HL-60/S4 treated with phorbol 12-myristate 13-acetate at 8.2 ng/mL for 4 days and 3 days (cell line): ENCODE results near the gene PRICKLE1.
"Not testable (repeated sequence)": the region's sequence is repeated elsewhere in the genome, so short reads cannot be mapped to it uniquely, and the experiment has no call there.

Source experiments
- in situ Hi-C: fragments of 300-500 bp; cut with MboI; formaldehyde crosslinking; loops from 2 replicates; pipeline ENCODE4 v1.15.0; 2022; ENCODE audit warnings: low sequenced_read_pairs

PRICKLE1 gene

DNA sequence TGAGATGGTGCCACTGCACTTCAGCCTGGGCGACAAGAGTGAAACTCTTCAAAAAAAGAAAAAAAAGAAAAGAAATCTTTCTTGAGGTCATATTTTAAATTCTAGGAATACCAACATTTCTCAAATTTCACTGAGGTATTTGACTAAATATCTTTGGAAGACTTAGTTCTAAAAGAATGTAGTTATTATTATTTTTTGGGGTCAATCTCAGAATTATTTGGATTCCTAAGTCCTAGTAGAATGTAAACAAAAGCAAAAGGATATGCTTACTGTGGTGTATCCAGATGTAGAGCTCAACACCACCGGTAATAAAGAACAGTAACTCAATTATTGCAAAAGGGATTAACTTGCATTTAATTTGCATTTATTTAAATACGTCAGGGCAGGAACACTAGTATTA lies 25.0 kb downstream of the PRICKLE1 start:
- in situ Hi-C loops = loop anchor here (25.0 kb wide), 1 partner anchor 277 kb away; no protein-coding TSS in a partner anchor

DNA sequence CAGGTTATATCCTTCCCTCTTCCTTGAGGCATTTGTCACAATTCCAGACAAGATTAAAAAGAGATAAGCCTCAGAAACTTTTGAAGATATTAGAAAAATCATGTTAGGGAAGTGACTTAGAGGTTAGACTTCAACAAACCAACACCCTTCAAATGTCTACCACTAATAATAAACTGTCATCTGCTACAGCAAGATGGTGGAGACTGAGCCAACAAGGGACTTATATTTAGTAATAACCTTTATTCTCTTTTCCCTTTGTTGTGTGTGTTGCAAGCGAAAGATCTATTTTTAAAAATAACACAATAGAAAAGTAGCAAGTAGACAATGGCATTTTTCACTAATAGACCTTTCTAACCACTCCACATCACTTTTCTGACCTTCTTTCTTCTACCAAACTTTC lies 28.6 kb downstream of the PRICKLE1 start:
- in situ Hi-C loops = loop anchor here (25.0 kb wide), 1 partner anchor 274 kb away; no protein-coding TSS in a partner anchor

DNA sequence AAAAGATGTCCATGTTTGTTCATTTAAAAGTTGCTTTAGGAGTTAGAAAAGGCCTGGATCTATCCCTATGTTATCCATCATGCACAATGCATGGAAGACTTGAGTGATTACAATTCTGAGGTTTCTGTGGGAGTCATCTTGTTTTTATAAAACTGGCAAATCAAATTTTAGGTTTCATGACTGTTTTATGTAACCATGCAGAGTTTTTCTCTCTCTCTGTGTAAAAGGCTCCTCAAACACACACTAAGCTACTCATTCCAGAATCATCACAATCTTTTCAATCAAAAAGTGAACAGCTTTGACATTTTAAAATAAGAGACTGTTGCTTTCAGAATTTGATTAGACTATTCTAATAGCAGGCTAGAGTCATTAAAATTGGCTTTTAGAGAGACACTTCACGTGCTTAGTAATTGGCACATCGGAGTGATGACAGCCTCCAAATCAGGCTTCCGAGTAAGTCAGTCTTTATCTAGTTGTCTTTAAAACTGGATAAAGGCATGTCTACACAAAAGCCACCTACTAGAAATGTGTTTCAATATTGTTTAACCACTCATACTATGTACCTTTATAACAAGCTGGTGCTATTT lies 31.9 kb downstream of the PRICKLE1 start:
- in situ Hi-C loops = loop anchor here (25.0 kb wide), 1 partner anchor 270 kb away; no protein-coding TSS in a partner anchor

DNA sequence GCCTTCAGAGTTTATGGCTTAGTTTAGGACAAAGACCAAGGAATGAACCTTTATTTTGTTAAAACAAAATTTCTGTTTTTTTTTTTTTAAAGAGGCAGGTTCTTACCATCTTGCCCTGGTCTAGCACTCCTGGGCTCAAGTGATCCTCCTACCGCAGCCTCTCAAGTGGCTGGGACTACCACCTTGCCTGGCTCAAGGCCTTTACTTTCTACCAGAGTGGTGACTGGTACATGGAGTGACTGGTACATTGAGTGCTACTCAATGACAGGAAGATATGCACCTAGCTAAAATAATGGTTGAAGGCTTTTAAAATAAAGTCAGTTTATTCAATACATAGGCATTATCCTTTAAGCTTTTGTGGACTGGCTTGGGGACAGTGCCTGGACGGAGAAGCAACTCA lies 32.6 kb downstream of the PRICKLE1 start:
- in situ Hi-C loops = loop anchor here (25.0 kb wide), 1 partner anchor 270 kb away; no protein-coding TSS in a partner anchor

DNA sequence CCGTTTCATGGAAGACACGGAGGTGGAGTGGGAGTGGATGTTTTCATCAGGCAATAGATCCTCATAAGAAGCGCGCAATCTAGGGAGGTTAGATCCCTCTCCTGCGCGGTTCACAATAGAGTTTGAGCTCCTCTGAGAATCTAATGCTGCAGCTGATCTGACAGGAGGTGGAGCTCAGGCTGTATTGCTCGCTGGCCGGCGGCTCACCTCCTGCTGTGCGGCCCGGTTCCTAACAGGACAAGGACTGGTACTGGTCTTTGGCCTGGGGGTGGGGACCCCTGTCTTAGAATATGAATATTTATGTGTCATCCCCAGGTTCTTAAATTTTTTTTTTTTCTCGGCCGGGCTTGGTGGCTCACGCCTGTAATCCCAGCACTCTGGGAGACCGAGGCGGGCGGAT lies 36.7 kb downstream of the PRICKLE1 start:
- in situ Hi-C loops = loop anchor here (25.0 kb wide), 1 partner anchor 266 kb away; no protein-coding TSS in a partner anchor

DNA sequence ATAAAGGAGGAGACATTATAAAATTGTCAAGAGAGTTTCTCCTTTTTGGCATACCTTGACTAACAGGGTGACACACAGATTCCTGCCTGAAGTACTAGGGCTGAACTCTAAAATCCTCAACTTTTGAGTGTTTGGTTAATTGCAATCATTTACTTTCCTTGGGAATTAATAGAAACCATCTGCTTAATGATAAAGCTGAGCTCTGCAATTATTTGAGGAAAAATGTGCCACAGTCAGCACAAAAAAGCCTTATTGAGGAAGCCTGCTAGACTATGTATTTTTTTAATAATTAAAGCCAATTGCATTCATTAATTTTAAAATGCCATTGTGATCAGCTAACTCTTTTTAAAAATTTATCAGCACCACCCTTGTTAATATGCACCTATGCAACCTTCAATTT lies 38.7 kb downstream of the PRICKLE1 start:
- in situ Hi-C loops = loop anchor here (25.0 kb wide), 1 partner anchor 263 kb away; no protein-coding TSS in a partner anchor

DNA sequence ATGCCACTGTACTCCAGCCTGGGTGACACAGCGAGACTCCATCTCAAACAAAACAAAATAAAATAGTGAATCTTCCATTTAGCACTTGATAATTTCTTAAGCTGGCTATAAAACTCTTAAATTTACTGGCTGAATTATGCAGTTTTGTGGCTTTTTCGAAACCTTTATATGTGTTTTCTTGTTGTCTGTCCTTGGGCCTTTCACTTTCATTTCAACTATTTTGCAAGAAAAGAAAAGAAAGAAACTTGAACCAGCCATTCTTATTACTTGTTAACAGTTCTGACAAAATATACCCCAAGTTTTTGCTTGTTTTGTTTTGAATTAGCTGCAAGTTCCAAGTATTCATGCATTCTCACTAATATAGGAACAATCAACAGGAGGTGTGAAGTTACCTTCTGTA lies 42.8 kb downstream of the PRICKLE1 start:
- in situ Hi-C loops = no loop called here

DNA sequence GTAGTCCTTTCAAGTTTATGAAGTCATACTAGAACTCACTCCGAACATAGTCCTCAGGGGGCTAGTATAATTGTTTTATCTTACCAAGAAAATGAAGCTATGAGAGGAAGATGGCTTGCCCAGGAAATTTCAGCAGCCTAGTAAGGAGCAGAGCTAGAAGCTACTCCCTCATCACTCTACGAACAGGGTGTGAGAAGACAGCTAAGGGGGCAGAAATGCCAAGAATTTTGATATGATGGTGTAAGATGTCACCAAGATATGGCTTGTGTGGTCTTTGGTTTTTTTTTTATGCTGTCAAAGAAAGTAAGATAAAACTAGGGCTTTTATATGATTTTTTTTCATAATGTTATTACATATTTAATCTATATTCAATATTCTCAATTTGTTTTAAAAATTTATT lies 47.6 kb downstream of the PRICKLE1 start:
- in situ Hi-C loops = no loop called here

DNA sequence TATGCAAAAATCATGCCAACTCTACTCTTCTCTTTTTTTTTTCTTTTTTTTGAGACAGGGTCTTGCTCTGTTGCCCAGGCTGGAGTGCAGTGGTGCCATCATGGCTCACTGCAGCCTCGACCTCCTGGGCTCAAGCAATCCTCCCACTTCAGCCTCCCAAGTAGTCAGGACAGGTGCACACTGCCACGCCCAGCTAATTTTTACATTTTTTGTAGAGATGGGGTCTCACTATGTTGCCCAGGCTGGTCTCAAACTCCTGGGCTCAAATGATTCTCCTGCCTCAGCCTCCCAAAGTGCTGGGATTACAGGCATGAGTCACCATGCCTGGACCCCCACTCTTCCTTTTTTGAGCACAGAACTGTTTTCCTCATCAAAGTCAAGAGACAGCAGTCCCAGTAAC lies 48.2 kb downstream of the PRICKLE1 start:
- in situ Hi-C loops = not testable (repeated sequence)

DNA sequence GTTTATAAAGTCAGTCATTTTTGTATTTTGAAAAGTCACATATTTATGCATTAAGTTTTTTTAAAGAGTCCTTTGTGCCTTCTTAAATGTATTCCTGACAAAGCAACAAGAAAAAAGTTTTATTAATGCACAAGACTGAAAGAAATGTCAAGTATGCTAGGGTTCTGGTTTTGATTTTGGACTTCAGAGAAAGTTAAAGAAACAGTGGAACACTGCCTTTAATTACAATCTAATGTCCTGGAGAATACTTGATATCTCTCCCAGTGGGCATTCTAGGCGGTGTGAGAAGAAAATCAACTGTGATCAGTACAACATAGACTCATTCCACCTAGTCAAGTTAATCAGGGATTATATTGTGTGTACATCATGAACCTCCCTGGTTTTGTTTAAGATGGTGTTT lies 49.9 kb downstream of the PRICKLE1 start:
- in situ Hi-C loops = no loop called here

DNA sequence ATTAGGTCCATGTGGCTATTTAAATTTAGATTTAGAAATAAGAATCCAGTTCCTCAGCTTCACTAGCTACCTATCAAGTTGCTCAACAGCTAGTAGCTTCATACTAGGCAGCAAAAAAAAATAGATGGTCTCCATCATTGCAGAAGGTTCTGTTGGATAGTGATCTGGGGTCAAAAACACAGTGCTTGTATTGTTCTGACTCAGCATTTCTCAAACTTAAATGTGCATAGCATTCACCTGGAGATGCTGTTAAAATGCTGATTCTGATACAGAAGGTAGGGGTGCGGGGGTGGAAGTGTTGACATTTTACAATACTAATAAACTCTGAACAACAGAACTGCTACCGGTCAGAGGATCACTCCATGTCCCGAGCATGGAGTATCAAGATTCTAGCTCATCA lies 51.3 kb downstream of the PRICKLE1 start:
- in situ Hi-C loops = no loop called here

DNA sequence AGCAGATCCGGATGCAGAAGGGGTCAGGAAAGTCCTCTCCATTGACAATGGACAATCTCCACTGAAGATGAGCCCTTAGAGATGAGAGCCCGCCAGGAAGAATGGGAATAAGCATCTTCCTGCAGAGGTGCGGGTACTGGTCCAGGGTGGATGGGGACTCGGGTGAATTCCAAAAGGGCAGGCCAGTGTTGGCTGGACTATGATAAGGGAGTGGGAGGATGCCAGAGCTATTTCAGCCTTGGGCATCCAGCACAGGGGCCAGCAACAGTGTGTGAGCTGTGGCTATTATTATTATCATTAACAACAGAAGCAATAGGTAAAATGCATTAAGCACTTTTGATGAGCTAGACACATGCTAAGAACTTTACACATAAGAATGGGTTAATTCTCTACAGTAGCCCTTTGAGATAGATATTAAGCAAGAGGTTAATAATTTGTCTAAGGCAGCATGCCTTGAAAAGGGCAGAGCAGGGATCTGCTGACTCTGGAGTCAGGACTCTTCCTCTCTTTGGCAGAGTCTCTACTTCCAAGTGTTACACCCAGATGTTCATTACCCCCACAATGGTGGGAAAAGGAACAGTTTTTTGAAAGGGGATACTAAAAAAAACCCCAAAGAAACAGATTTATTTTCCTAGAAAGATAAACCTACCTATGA lies 55.2 kb downstream of the PRICKLE1 start:
- in situ Hi-C loops = no loop called here

DNA sequence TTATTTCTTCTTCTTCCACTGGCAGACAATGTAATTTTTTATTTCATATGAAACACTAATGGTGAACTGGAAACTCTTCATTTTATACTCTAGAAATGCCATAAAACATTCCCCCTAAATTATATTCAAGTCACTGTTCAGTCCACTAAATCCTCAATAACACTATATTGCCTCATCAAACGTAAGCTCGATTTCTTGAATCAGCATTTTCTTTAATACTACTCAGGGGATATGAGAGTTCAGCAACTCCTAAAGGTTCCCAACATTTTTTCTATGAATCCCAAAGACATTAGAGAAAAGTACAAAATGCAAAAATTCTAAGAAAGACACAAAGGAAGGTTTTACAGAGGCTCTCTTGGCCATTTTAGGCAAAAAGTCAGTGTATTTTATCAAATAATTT lies 59.3 kb downstream of the PRICKLE1 start:
- in situ Hi-C loops = no loop called here

DNA sequence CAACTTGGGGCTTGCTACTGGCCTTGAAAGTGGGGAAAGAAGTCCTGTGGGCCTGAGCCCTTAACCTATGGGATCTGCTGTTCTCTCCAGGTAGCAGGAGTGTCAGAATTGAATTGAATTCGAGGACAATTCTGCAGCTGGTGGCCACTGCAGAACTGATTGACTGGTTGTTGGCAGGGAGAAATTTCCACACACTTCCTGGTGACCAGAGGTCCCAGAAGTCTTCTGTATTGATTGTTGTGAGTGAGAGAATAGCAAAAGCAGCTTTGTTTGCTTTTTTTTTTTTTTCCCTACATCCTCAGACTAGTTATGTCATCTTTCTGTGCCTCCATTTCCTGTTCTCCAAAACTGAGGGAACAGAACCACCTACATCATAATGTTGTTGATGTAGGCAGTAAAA lies 64.1 kb downstream of the PRICKLE1 start:
- in situ Hi-C loops = no loop called here

DNA sequence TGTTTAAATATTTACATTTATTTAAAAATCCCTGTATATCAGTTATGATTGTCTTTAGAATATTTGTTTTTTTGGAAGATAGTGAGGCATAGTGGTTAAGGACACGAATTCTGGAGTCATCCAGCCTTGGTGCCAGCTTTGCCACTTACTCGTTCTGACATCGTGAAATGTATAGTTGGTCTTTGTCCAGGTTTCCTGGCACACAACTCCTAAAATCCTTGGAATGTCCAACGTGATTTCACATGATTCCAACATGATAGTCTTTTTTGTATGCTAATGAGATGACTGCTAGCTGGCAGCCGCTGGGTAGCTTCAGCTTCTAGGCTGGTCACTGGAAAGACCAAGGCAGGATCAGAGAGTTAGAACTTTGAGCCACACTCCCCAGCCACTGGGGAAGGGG lies 64.8 kb downstream of the PRICKLE1 start:
- in situ Hi-C loops = no loop called here

DNA sequence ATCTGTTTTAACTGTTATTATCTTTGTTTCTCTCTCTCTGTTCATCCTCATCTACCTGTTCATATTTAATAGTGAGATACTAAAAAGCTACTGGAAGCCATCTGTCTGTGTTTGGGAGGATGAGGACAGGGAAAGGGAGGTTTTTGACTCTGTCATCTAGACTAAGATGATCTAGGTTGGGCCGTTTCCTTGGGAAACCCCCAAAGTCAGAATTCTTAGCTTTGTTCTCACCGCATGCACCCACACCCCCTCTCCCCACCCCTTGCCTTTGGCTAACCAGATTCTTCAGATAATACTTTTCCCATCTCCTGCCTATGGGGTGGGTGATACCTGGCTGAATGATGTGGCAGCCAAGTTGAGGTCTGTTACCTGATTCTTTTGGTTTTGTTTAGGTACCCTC lies 73.0 kb downstream of the PRICKLE1 start:
- in situ Hi-C loops = no loop called here

DNA sequence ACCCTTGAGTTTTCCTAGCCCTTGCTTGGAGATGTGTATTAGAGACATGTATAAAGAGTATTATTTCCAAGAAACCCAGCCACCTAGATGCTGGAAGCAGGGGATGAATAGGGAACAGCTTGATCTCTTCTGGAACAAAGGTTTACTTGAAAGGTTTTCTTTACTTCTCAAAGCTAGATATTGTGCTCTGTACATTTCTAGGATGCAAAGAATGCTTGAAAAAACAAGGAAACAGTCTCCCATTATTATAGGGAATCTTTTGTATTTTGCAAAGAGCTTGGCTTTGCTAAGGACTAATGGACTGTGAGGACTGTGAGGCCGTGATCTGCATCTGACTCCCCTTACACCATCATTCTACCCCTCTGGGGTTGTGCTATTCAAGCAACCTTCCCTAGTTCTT lies 77.9 kb downstream of the PRICKLE1 start:
- in situ Hi-C loops = no loop called here

DNA sequence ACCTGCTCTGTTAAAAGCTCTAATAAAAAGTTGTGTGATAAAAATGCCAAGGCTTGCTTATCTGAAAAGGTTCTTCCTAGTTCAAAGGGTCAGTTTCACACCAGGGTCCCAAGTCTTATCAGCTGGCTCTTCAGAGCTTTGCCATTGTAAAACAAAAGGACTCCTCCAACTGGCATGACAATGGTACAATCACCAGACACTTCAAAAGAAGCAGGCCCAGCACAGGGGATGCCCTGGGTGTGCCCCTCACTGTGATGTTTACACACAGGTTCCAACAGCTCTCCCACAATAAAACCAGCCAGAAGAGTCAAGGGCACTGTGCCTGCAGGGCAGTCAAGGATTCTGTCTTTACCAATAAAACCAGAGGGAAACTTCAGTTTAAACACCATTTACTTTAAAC lies 78.7 kb downstream of the PRICKLE1 start:
- in situ Hi-C loops = no loop called here

DNA sequence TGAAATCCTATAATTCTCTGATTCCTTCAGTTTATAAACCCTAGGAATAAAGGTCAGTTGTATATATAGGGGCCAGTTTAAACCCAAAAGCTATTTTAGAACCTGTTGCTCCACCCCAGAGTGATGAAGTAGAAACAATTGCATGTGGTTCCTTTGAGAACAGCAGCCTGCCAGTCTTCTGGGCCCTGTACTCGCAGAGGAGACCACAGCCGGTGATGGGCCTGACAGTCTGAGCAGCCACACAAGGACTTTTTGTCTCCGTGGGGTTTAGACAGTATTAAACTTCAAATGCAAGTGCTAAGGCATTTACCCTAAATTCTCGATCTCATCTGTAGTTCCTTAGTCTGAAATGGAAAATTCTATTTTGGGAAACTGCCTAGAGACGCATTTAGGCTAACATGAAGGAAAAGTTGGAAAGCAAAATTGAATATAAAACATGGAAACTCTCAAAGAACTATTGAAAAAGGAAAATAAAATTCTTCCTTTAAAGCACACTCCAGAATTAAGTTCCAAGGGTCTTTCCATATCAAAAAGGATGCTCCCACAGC lies 80.6 kb downstream of the PRICKLE1 start:
- in situ Hi-C loops = no loop called here

DNA sequence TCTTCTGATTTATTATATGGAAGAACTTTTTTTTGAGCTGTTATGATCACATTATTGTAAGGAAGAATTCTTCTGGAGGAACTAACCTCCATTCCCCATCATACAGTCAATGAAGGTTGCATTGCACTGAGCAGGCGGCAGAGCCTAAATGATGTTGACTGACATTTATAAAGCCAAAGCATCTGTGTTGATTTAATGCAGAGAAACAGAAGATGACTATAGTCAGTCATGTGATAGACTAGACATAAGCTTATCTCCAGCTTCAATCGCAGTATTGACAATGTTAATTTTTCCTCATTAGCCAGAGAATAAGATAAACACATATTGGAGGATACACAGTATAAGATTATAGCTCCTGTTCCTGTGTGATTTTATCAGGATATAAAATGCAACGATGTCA lies 82.0 kb downstream of the PRICKLE1 start:
- in situ Hi-C loops = no loop called here

DNA sequence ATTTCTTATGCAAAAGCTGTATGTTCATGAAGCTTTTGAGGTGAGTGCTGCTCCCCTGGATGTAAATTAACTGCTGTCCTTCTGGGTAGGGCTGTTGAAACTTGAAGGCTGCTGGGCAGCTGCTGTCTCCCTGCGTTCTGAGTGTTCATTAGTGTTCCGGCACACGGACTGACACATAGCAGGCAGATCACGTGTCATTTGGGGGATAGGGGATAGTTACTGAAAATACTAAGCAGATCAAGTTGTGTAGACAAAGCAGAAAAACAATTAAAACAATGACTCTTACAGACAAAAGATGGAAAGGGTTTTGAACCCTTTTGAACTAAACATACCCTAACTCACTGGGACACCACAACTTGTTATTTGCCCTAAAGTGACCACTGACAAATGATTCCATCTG lies 82.5 kb downstream of the PRICKLE1 start:
- in situ Hi-C loops = no loop called here

DNA sequence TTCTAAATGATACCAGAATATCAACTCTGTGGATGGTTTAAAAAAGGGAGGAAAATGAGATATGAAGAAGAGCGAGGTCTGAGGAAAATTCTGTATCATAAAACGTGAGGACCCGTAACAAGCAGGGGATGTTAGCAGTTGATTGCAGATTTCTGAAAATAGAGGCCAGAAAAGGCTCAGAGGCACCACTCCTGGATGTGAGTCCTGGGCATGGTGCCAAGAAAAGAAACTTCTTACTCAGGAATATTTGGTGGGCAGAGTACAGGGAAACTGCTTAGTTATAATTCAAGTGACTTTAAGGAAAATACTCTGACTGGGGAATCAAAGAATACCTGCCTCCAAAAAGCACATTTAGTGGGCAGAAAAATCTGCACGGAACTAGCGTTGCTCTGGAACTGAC lies 85.5 kb downstream of the PRICKLE1 start:
- in situ Hi-C loops = no loop called here
